ENCODE results near the gene SMYD2.

The SMYD2 gene

GRCh38 chr1:214305164-214305751 is 24.3 kb downstream of the SMYD2 start:
- DNase-seq = peak; percentile 45

- peak; percentile 24 for DNase-seq
These were observed 25.3 kb downstream of the SMYD2 start for GRCh38 chr1:214306269-214306668.

GRCh38 chr1:214310010-214310409 is 29.1 kb downstream of the SMYD2 start:
- DNase-seq = no peak

- peak; percentile 35 for DNase-seq
These were observed 30.1 kb downstream of the SMYD2 start for GRCh38 chr1:214310777-214311690.

- DNase-seq = peak; percentile 85
These were observed 31.6 kb downstream of the SMYD2 start for GRCh38 chr1:214312530-214313051.

GRCh38 chr1:214314178-214314843 is 33.4 kb downstream of the SMYD2 start:
- peak; percentile 14 for DNase-seq

GRCh38 chr1:214316593-214316992 is 35.6 kb downstream of the SMYD2 start:
- DNase-seq = peak; percentile 88

GRCh38 chr1:214317300-214317699 is 36.3 kb downstream of the SMYD2 start:
- peak; percentile 38 for DNase-seq

- DNase-seq = peak; percentile 14
These were observed 36.8 kb downstream of the SMYD2 start for GRCh38 chr1:214317734-214318133.

GRCh38 chr1:214318356-214318755 is 37.4 kb downstream of the SMYD2 start:
- DNase-seq = peak; percentile 21

GRCh38 chr1:214318956-214319736 is 38.2 kb downstream of the SMYD2 start:
- DNase-seq = no peak

- DNase-seq = no peak
These were observed 39.0 kb downstream of the SMYD2 start for GRCh38 chr1:214319938-214320337.

GRCh38 chr1:214321705-214322453 is 40.9 kb downstream of the SMYD2 start:
- DNase-seq = peak; percentile 11

- peak; percentile 37 for DNase-seq
These were observed 44.2 kb downstream of the SMYD2 start for GRCh38 chr1:214324896-214325800.

- DNase-seq = peak; percentile 69
These were observed 45.4 kb downstream of the SMYD2 start for GRCh38 chr1:214326406-214326805.

- DNase-seq = peak; percentile 88
These were observed 46.6 kb downstream of the SMYD2 start for GRCh38 chr1:214327514-214327913.

- peak; percentile 95 for DNase-seq
These were observed 48.0 kb downstream of the SMYD2 start for GRCh38 chr1:214328770-214329469.

- peak; percentile 47 for DNase-seq
These were observed 48.7 kb downstream of the SMYD2 start for GRCh38 chr1:214329470-214330220.

GRCh38 chr1:214330222-214330621 is 49.3 kb downstream of the SMYD2 start:
- DNase-seq = peak; percentile 44
